IMR-90 (cell line): ENCODE measurements around the gene SEC61B. TPM values are rescaled to one million over a fixed set of nuclear protein-coding genes. Genes with fewer than 3 reads are reported as not detected.
A peak's percentile ranks its signal among the peaks of the same experiment; 100 is the strongest.

Source experiments
- ATAC-seq: fragments of 200-7000 bp; cut with Tn5 transposase; 2 replicates; pipeline ENCODE4 v1.9.1; 2020; ENCODE audit warnings: low read depth, mild to moderate bottlenecking, moderate library complexity
- BruUV-seq: library from RNA; stranded (reverse); fragments of 400-500 nt; replicated peaks from 2 replicates; lab custom pipeline; 2021; lab: Mats Ljungman, UMichigan
- CTCF ChIA-PET: fragments of 300-600 bp; formaldehyde crosslinking; extraction: SDS; loops from one replicate; lab custom pipeline; 2021; ENCODE audit warnings: antibody characterized with exemption; lab: Yijun Ruan, JAX
- POLR2A ChIA-PET: fragments of 300-600 bp; sonication (Branson Sonifier 250); formaldehyde crosslinking; loops from one replicate; lab custom pipeline; 2022; ENCODE audit warnings: antibody characterized with exemption; ENCODE audit not compliant: unreplicated experiment; lab: Charles Lee
- DNase-seq: peaks from one replicate; pipeline ENCODE4 v3.0.0; 2013
- H2AFZ ChIP-seq: replicated peaks from 2 replicates; pipeline ENCODE3; 2013; ENCODE audit warnings: low read length, mild to moderate bottlenecking; ENCODE audit not compliant: poor library complexity
- H2AK5ac ChIP-seq: 2 replicates; pipeline ENCODE4 v1.6.1; 2013; ENCODE audit warnings: low read depth, low read length, inconsistent platforms
- H2AK9ac ChIP-seq: replicated peaks from 2 replicates; pipeline ENCODE3; 2013; ENCODE audit warnings: mild to moderate bottlenecking, low read depth, low read length, moderate library complexity; ENCODE audit not compliant: poor library complexity
- H2BK120ac ChIP-seq: 2 replicates; pipeline ENCODE4 v1.6.1; 2013; ENCODE audit warnings: low read depth, low read length, inconsistent platforms
- H2BK15ac ChIP-seq: 3 replicates; pipeline ENCODE4 v1.6.1; 2013; ENCODE audit warnings: low read depth, low read length, inconsistent platforms
- H2BK20ac ChIP-seq: 2 replicates; pipeline ENCODE4 v1.6.1; 2013; ENCODE audit warnings: low read depth, mild to moderate bottlenecking, inconsistent platforms, low read length, moderate library complexity
- H2BK5ac ChIP-seq: 2 replicates; pipeline ENCODE4 v1.6.1; 2013; ENCODE audit warnings: mild to moderate bottlenecking, low read depth, low read length, inconsistent platforms; ENCODE audit not compliant: poor library complexity, severe bottlenecking
- H3K14ac ChIP-seq: replicated peaks from 2 replicates; pipeline ENCODE4 v1.6.1; 2013; ENCODE audit warnings: low read depth, low read length, inconsistent platforms
- H3K18ac ChIP-seq: 2 replicates; pipeline ENCODE4 v1.6.1; 2013; ENCODE audit warnings: low read depth, low read length, control low read depth
- H3K23ac ChIP-seq: 2 replicates; pipeline ENCODE4 v1.6.1; 2013; ENCODE audit warnings: low read depth, low read length, inconsistent platforms
- H3K27ac ChIP-seq: 2 replicates; pipeline ENCODE4 v1.5.1; 2013; ENCODE audit warnings: mild to moderate bottlenecking, control low read depth, low read length; ENCODE audit not compliant: insufficient read depth
- H3K27me3 ChIP-seq: 2 replicates; pipeline ENCODE4 v1.6.1; 2013; ENCODE audit warnings: low read length; ENCODE audit not compliant: control insufficient read depth, insufficient read depth
- H3K36me3 ChIP-seq: 2 replicates; pipeline ENCODE4 v1.6.1; 2013; ENCODE audit warnings: low read length, mixed read lengths; ENCODE audit not compliant: control insufficient read depth, insufficient read depth
- H3K4ac ChIP-seq: 2 replicates; pipeline ENCODE4 v1.6.1; 2013; ENCODE audit warnings: low read depth, low read length, inconsistent platforms
- H3K4me1 ChIP-seq: 2 replicates; pipeline ENCODE4 v1.6.1; 2013; ENCODE audit warnings: low read length, mixed read lengths; ENCODE audit not compliant: control insufficient read depth, insufficient read depth
- H3K4me2 ChIP-seq: 2 replicates; pipeline ENCODE4 v1.6.1; 2013; ENCODE audit warnings: low read depth, mild to moderate bottlenecking, control low read depth, low read length, moderate library complexity
- H3K4me3 ChIP-seq: 2 replicates; pipeline ENCODE4 v1.5.1; 2013; ENCODE audit warnings: low read depth, mild to moderate bottlenecking, control low read depth, low read length, moderate library complexity; ENCODE audit not compliant: insufficient read depth
- H3K56ac ChIP-seq: 2 replicates; pipeline ENCODE4 v1.6.1; 2013; ENCODE audit warnings: low read length, inconsistent platforms; ENCODE audit not compliant: insufficient read depth; ENCODE audit errors: extremely low read depth
- H3K79me1 ChIP-seq, 2 experiments: 2 replicates each; pipeline ENCODE4 v1.6.1; 2013; ENCODE audit warnings: low read length in 2 of 2, inconsistent platforms in 1 of 2, low read depth in 1 of 2
- H3K9ac ChIP-seq: 2 replicates; pipeline ENCODE4 v1.6.1; 2013; ENCODE audit warnings: low read depth, low read length, control low read depth
- H3K9me1 ChIP-seq: 2 replicates; pipeline ENCODE4 v1.6.1; 2013; ENCODE audit warnings: low read length, inconsistent platforms; ENCODE audit not compliant: insufficient read depth
- H3K9me3 ChIP-seq: 2 replicates; pipeline ENCODE4 v1.6.1; 2013; ENCODE audit warnings: low read length; ENCODE audit not compliant: control insufficient read depth, insufficient read depth
- H4K20me1 ChIP-seq: 2 replicates; pipeline ENCODE4 v1.6.1; 2013; ENCODE audit warnings: low read length, inconsistent platforms; ENCODE audit not compliant: insufficient read depth
- H4K5ac ChIP-seq: 2 replicates; pipeline ENCODE4 v1.6.1; 2013; ENCODE audit warnings: mild to moderate bottlenecking, low read depth, low read length, control low read depth
- H4K8ac ChIP-seq, 2 experiments: 2 replicates each; pipeline ENCODE4 v1.6.1; 2013; ENCODE audit warnings: low read depth in 2 of 2, low read length in 2 of 2, control low read depth in 1 of 2, inconsistent platforms in 1 of 2
- H4K91ac ChIP-seq: 2 replicates; pipeline ENCODE4 v1.6.1; 2013; ENCODE audit warnings: low read depth, low read length, inconsistent platforms; ENCODE audit not compliant: insufficient read depth
- BHLHE40 ChIP-seq: fragments of 150-350 bp; IDR thresholded peaks from 2 replicates; pipeline ENCODE4 v1.6.1; 2016; ENCODE audit warnings: mild to moderate bottlenecking, low read depth, low read length
- CEBPB ChIP-seq: IDR thresholded peaks from 2 replicates; pipeline ENCODE4 v1.6.1; 2012; ENCODE audit warnings: low read depth, low read length, improper control_type of control experiment
- CHD1 ChIP-seq: IDR thresholded peaks from 2 replicates; pipeline ENCODE4 v1.6.1; 2012; ENCODE audit warnings: low read depth, low read length, improper control_type of control experiment
- FOS ChIP-seq: fragments of 150-350 bp; IDR thresholded peaks from 2 replicates; pipeline ENCODE4 v1.6.1; 2016; ENCODE audit warnings: low read depth, low read length
- MAFK ChIP-seq: IDR thresholded peaks from 2 replicates; pipeline ENCODE4 v1.6.1; 2012; ENCODE audit warnings: low read depth, low read length, improper control_type of control experiment
- MAZ ChIP-seq: IDR thresholded peaks from 2 replicates; pipeline ENCODE4 v1.6.1; 2012; ENCODE audit warnings: low read depth, mild to moderate bottlenecking, low read length, improper control_type of control experiment, moderate library complexity, borderline replicate concordance
- MXI1 ChIP-seq: IDR thresholded peaks from 2 replicates; pipeline ENCODE4 v1.6.1; 2012; ENCODE audit warnings: low read depth, mild to moderate bottlenecking, low read length, moderate library complexity, borderline replicate concordance
- NFE2L2 ChIP-seq: fragments of 150-350 bp; IDR thresholded peaks from 2 replicates; pipeline ENCODE4 v1.6.1; 2016; ENCODE audit warnings: low read depth, mild to moderate bottlenecking, low read length
- POLR2A ChIP-seq: IDR thresholded peaks from 2 replicates; pipeline ENCODE4 v1.6.1; 2012; ENCODE audit warnings: mild to moderate bottlenecking, low read depth, low read length
- RAD21 ChIP-seq: IDR thresholded peaks from 2 replicates; pipeline ENCODE4 v1.6.1; 2012; ENCODE audit warnings: low read length, improper control_type of control experiment
- RCOR1 ChIP-seq: IDR thresholded peaks from 2 replicates; pipeline ENCODE4 v1.6.1; 2012; ENCODE audit warnings: mild to moderate bottlenecking, low read length, improper control_type of control experiment; ENCODE audit not compliant: insufficient replicate concordance
- RFX5 ChIP-seq: IDR thresholded peaks from 2 replicates; pipeline ENCODE4 v1.8.0; 2012; ENCODE audit warnings: low read depth, mild to moderate bottlenecking, low read length, moderate library complexity
- SMC3 ChIP-seq: fragments of 150-350 bp; IDR thresholded peaks from 2 replicates; pipeline ENCODE4 v1.6.1; 2016; ENCODE audit warnings: low read depth, mild to moderate bottlenecking, antibody characterized with exemption, low read length, moderate library complexity
- WGBS, 2 experiments: methylation state at CpG; one replicate each; pipeline versions ENCODE4 v1.1.5 to v1.1.7; 2013; ENCODE audit warnings: missing lambda C conversion rate in 2 of 2; ENCODE audit not compliant: insufficient read length in 1 of 2; ENCODE audit errors: extremely low coverage in 2 of 2; 5-methylcytosine and 5-hydroxymethylcytosine counted together
- dilution Hi-C: fragments of 300-500 bp; cut with HindIII; formaldehyde crosslinking; loops from one replicate; pipeline ENCODE4 v1.14.3; 2018; ENCODE audit warnings: low sequenced_read_pairs; ENCODE audit not compliant: unreplicated experiment
- in situ Hi-C: fragments of 300-500 bp; cut with MboI; formaldehyde crosslinking; loops from 3 replicates; pipeline ENCODE4 v1.14.3; 2019; ENCODE audit warnings: low sequenced_read_pairs, inconsistent platforms, mixed read lengths
- intact Hi-C: fragments of 100-400 bp; cut with micrococcal nuclease; formaldehyde crosslinking; loops from 2 replicates; pipeline ENCODE4 v1.10.0; 2022
- polyA plus RNA-seq, 3 experiments: library from polyadenylated mRNA; depleted of rRNA; stranded (reverse); fragments of >200 nt; gene quantifications; 2 replicates each; pipeline ENCODE4 v1.2.3, GENCODE V29; 2012; ENCODE audit warnings: low replicate concordance in 1 of 3
- total RNA-seq: library from RNA; depleted of rRNA; stranded (reverse); fragments of >200 nt; gene quantifications from 2 replicates; pipeline ENCODE4 v1.2.3, GENCODE V29; 2012
- TF ChIP-seq, protein P1 (sequence below): conservative IDR thresholded peaks from 2 replicates; pipeline ENCODE4 v1.5.1; 2012; ENCODE audit warnings: mild to moderate bottlenecking, low read depth, low read length, improper control_type of control experiment
- TF ChIP-seq, protein P2 (sequence below): fragments of 150-350 bp; IDR thresholded peaks from 2 replicates; pipeline ENCODE4 v1.6.1; 2017; ENCODE audit warnings: mild to moderate bottlenecking, antibody characterized with exemption, low read length, low read depth
- TF ChIP-seq, protein P3 (sequence below): fragments of 150-350 bp; IDR thresholded peaks from 2 replicates; pipeline ENCODE4 v1.6.1; 2016; ENCODE audit warnings: low read depth, mild to moderate bottlenecking, low read length, moderate library complexity, borderline replicate concordance

The SEC61B gene
- total and polyA plus RNA-seq, 2 of the 4 experiments (the other 2 are of a cell fraction): 180 to 281 TPM

DNA sequence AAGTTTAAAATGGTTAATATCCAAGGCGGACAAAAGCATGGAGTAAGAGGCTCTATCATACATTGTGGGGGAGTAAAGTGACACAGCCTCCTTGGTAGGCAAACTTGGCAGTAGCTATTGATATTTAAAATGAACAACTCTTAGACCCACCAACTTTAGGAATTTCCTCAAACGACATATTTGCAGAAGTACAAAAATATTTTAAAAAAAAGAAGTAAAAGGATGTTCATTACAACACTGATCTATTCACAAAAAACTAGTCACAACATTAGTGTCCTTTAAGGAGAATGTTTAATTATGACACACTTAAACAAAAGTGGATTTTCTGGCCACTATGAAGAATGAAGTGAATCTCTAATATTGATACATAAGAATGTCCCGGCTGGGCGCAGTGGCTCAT lies 2.1 kb upstream of the SEC61B start:
- Histone ChIP-seq H3K4me3 (no peak overlapping the region), H2BK20ac (no peak overlapping the region), H4K8ac (no peak overlapping the region), H3K27me3 (no peaks in the 10 kb centered on the region), H3K27ac (no peak overlapping the region), H3K4ac (no peak overlapping the region), H4K91ac (no peak overlapping the region), H2BK5ac (no peak overlapping the region), H4K20me1 (peaks cover 58% of the 10 kb centered on the region), H3K18ac (no peak overlapping the region), H2BK120ac (no peak overlapping the region), H3K14ac (no peak overlapping the region), H2AK9ac (no peak overlapping the region), H3K79me1 (peaks cover 28 to 72% of the 10 kb centered on the region in 2 experiments), H3K4me1 (no peaks in the 10 kb centered on the region; the same call in none of the 2 replicates), H3K9ac (no peak overlapping the region), H3K36me3 (peaks cover 15% of the 10 kb centered on the region), H3K56ac (no peak overlapping the region), H2AFZ (no peak overlapping the region), H3K4me2 (peak overlapping the region; percentile 67), H3K9me3 (no peaks in the 10 kb centered on the region), H3K23ac (no peak overlapping the region), H2AK5ac (no peak overlapping the region), H3K9me1 (peaks cover 3% of the 10 kb centered on the region; the same call in 1 of the 2 replicates), H2BK15ac (no peak overlapping the region), H4K5ac (no peak overlapping the region)
- WGBS, 2 experiments: no CpG with 5 or more reads among the region's 4 CpGs
- intact Hi-C loops (loop anchor here (10.0 kb wide), 1 partner anchor 55 kb away; no protein-coding TSS in a partner anchor), in situ Hi-C loops (no loop called here), dilution Hi-C loops (no loop called here)
- ChIA-PET CTCF (interaction anchor here (0.6 to 0.9 kb wide), 3 partner anchors 35 to 942 kb away, joined by 3 to 4 read pairs (median 3); no protein-coding TSS in a partner anchor), POLR2A (no interaction called here)
- TF ChIP-seq, protein P1, sequence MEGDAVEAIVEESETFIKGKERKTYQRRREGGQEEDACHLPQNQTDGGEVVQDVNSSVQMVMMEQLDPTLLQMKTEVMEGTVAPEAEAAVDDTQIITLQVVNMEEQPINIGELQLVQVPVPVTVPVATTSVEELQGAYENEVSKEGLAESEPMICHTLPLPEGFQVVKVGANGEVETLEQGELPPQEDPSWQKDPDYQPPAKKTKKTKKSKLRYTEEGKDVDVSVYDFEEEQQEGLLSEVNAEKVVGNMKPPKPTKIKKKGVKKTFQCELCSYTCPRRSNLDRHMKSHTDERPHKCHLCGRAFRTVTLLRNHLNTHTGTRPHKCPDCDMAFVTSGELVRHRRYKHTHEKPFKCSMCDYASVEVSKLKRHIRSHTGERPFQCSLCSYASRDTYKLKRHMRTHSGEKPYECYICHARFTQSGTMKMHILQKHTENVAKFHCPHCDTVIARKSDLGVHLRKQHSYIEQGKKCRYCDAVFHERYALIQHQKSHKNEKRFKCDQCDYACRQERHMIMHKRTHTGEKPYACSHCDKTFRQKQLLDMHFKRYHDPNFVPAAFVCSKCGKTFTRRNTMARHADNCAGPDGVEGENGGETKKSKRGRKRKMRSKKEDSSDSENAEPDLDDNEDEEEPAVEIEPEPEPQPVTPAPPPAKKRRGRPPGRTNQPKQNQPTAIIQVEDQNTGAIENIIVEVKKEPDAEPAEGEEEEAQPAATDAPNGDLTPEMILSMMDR: no peak
- TF ChIP-seq MXI1: no peak
- TF ChIP-seq MAZ: no peak
- TF ChIP-seq CHD1: no peak
- TF ChIP-seq POLR2A: no peak
- no peak for TF ChIP-seq RFX5
- TF ChIP-seq NFE2L2: no peak
- TF ChIP-seq, protein P2, sequence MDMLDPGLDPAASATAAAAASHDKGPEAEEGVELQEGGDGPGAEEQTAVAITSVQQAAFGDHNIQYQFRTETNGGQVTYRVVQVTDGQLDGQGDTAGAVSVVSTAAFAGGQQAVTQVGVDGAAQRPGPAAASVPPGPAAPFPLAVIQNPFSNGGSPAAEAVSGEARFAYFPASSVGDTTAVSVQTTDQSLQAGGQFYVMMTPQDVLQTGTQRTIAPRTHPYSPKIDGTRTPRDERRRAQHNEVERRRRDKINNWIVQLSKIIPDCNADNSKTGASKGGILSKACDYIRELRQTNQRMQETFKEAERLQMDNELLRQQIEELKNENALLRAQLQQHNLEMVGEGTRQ: no peak
- TF ChIP-seq BHLHE40: no peak
- no peak for TF ChIP-seq SMC3
- no peak for TF ChIP-seq RCOR1
- no peak for TF ChIP-seq CEBPB
- TF ChIP-seq, protein P3, sequence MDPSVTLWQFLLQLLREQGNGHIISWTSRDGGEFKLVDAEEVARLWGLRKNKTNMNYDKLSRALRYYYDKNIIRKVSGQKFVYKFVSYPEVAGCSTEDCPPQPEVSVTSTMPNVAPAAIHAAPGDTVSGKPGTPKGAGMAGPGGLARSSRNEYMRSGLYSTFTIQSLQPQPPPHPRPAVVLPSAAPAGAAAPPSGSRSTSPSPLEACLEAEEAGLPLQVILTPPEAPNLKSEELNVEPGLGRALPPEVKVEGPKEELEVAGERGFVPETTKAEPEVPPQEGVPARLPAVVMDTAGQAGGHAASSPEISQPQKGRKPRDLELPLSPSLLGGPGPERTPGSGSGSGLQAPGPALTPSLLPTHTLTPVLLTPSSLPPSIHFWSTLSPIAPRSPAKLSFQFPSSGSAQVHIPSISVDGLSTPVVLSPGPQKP: no peak
- TF ChIP-seq FOS: no peak
- TF ChIP-seq RAD21: no peak
- no peak for TF ChIP-seq MAFK
- TSS peak; percentile 40 for BruUV-seq
- peak; percentile 10 for DNase-seq
- ATAC-seq: no peak
